Mesothelial cell of epicardium (in vitro differentiated cells): ENCODE data around the gene HYI. TPM values are rescaled to one million over a fixed set of nuclear protein-coding genes. Genes with fewer than 3 reads are reported as not detected.

Source experiments
- DNase-seq, 2 experiments: peaks; one replicate each; pipeline ENCODE4 v3.0.0; 2021; ENCODE audit warnings: low spot score in 2 of 2; ENCODE audit not compliant: unreplicated experiment in 2 of 2
- H3K27ac Mint-ChIP-seq: 2 replicates; pipeline ENCODE4 v1.8.0; 2021; ENCODE audit warnings: mixed read lengths
- H3K27me3 Mint-ChIP-seq: 2 replicates; pipeline ENCODE4 v1.8.0; 2021; ENCODE audit warnings: low read depth, mixed read lengths
- H3K36me3 Mint-ChIP-seq: 2 replicates; pipeline ENCODE4 v1.8.0; 2021; ENCODE audit warnings: mixed read lengths
- H3K4me1 Mint-ChIP-seq: 2 replicates; pipeline ENCODE4 v1.8.0; 2021; ENCODE audit warnings: mixed read lengths
- H3K4me3 Mint-ChIP-seq: 2 replicates; pipeline ENCODE4 v1.8.0; 2021; ENCODE audit warnings: mild to moderate bottlenecking, moderate library complexity, mixed read lengths
- H3K9me3 Mint-ChIP-seq: 2 replicates; pipeline ENCODE4 v1.8.0; 2021; ENCODE audit warnings: mixed read lengths
- CTCF ChIP-seq: fragments of 200-600 bp; sonication (generic); IDR thresholded peaks from one replicate; pipeline ENCODE4 v1.5.0; 2021; ENCODE audit warnings: antibody characterized with exemption; ENCODE audit not compliant: unreplicated experiment
- microRNA-seq: library from miRNA; unstranded; fragments of <30 nt; microRNA quantifications from one replicate; pipeline ENCODE4 v1.2.0, GENCODE V29; 2021; ENCODE audit warnings: inconsistent platforms, mixed read lengths
- total RNA-seq: library from RNA; stranded (reverse); gene quantifications from 3 replicates; pipeline ENCODE4 v1.2.1, GENCODE V29; 2021

Gene HYI
- total RNA-seq, 1 donor from 2014 or later: 41.2 TPM

- no peak for TF ChIP-seq CTCF
- Mint-ChIP-seq H3K4me1 (no peaks in the 10 kb centered on the region), H3K9me3 (peaks cover 6% of the 10 kb centered on the region), H3K36me3 (peaks cover 42% of the 10 kb centered on the region), H3K27me3 (no peaks in the 10 kb centered on the region), H3K27ac (peak overlapping the region; percentile 30), H3K4me3 (no peak overlapping the region)
- no peak for DNase-seq
Measured at GRCh38 chr1:43405219-43405875, 48.4 kb downstream of the HYI start.

GRCh38 chr1:43404353-43404752 lies 49.4 kb downstream of the HYI start:
- no peak for TF ChIP-seq CTCF
- Mint-ChIP-seq H3K27me3 (no peaks in the 10 kb centered on the region), H3K27ac (no peak overlapping the region), H3K4me3 (no peak overlapping the region), H3K4me1 (no peaks in the 10 kb centered on the region), H3K9me3 (peaks cover 5% of the 10 kb centered on the region), H3K36me3 (peaks cover 34% of the 10 kb centered on the region)
- DNase-seq: no peak

DNA sequence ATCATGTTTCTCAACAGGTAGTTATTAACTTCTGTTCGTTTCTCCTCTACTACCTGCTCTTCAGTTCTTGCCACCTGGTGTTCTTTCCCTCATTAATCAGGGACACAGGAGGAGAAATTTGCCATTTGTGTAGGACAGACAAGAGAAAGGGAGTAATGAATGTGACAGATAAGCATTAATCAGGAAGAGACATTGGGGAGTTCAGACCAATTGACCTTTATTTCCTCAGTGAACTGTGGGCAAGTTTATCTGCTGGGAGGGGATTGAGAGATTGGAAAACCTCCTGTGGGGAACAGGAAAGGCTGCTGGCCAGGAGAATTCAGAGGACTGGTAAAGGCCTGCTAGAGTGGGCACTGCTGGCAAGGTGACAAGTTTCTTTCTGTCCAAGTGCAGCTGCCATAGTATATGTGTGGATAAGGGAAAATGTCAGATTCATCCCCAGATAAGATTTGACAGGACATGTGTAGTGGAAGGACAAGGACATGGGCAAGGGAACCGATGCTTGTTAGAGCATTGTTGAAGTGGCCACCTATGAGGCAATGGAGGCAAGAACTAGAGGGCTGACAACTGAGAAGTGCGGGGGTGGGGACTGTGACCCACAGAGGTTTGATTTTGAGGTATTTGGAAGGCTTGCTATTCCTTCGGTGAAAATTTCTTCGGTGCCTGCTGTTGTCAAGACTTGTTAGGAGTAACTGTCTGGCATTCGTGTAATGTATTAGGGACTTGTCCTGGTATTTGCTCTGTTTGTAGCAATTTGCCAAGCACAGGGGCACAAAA lies 51.5 kb downstream of the HYI start:
- Mint-ChIP-seq H3K4me3 (no peak overlapping the region), H3K9me3 (no peaks in the 10 kb centered on the region), H3K27me3 (no peaks in the 10 kb centered on the region), H3K27ac (no peak overlapping the region), H3K4me1 (no peaks in the 10 kb centered on the region), H3K36me3 (peaks cover 30% of the 10 kb centered on the region)
- no peak for TF ChIP-seq CTCF
- DNase-seq: no peak

Small RNA genes within 50 kb of the gene (microRNA-seq; reads per million reads assigned to microRNA genes)
- gene MIR6735: 1.5 reads per million

Other genes with a start within 250 kb of the HYI start
- gene TMEM125, start 183.9 kb downstream of the HYI start, total RNA-seq: 7.6 to 9.2 TPM (median 7.7 TPM) in 3 replicates
- 3.7 to 5.3 TPM (median 4.2 TPM) in 3 replicates for gene C1orf210, start 168.3 kb downstream of the HYI start, total RNA-seq
- 1.3 to 1.7 TPM (median 1.5 TPM) in 3 replicates for gene TIE1, start 152.9 kb downstream of the HYI start, total RNA-seq
- gene MPL, start 116.1 kb downstream of the HYI start, total RNA-seq: 0.50 to 0.53 TPM in 2 of 3 replicates, not detected in the other
- 32.0 to 33.4 TPM (median 32.4 TPM) in 3 replicates for gene CDC20, start 95.0 kb downstream of the HYI start, total RNA-seq
- 40.3 to 42.4 TPM (median 41.4 TPM) in 3 replicates for gene ELOVL1, start 85.9 kb downstream of the HYI start, total RNA-seq
- gene MED8, start 64.1 kb downstream of the HYI start, total RNA-seq: 29.8 to 32.4 TPM (median 30.4 TPM) in 3 replicates
- 80.1 to 97.4 TPM (median 83.7 TPM) in 3 replicates for gene SZT2, start 64.0 kb downstream of the HYI start, total RNA-seq
- gene PTPRF, start 77.0 kb upstream of the HYI start, total RNA-seq: 464 to 475 TPM (median 471 TPM) in 3 replicates
- 82.6 to 93.2 TPM (median 83.0 TPM) in 3 replicates for gene KDM4A, start 196.2 kb upstream of the HYI start, total RNA-seq